Measurements from ENCODE around the gene CEMIP. TPM values are rescaled to one million over a fixed set of nuclear protein-coding genes. Genes with fewer than 3 reads are reported as not detected.

The CEMIP gene
- total RNA-seq, 1 donor = 687 TPM

DNA sequence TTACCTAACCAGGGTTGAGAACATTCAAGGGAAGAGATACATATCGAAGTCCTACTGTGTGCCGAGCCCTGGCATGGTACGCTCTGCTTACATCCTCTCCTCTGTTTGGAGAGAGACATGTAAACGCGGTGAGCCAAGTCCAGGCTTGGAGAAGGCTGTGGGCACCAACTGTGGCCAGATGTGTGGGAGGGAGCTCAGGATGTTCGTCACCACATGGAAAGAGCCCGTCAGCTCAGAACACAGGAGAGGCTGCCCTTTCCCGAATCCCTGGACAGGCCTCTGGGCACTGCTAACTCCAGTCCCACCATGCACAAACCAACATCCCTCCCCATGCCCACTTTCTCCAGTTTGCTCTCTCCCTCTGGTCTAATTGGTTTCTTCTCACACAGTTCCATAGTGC lies 167.4 kb downstream of the CEMIP start:
- Histone ChIP-seq H2AFZ (ENCODE audit: low read length) (no peak overlapping the region), H3K27ac (ENCODE audit: low read depth, low read length) (peak overlapping the region; percentile 49), H3K4me3 (ENCODE audit: insufficient read depth, low read length) (no peak overlapping the region), H3K36me3 (ENCODE audit: insufficient read depth, low read length) (peaks cover 97% of the 10 kb centered on the region), H3K4me2 (ENCODE audit: insufficient read depth, low read length) (no peak overlapping the region), H4K20me1 (ENCODE audit: insufficient read depth, low read length) (peaks cover 23% of the 10 kb centered on the region), H3K27me3 (ENCODE audit: insufficient read depth, low read length) (no peaks in the 10 kb centered on the region), H3K79me2 (ENCODE audit: insufficient read depth, low read length) (no peaks in the 10 kb centered on the region), H3K4me1 (ENCODE audit: insufficient read depth, low read length) (peaks cover 5% of the 10 kb centered on the region), H3K9me3 (ENCODE audit: low read depth, low read length) (no peaks in the 10 kb centered on the region)
- TF ChIP-seq, protein P1, sequence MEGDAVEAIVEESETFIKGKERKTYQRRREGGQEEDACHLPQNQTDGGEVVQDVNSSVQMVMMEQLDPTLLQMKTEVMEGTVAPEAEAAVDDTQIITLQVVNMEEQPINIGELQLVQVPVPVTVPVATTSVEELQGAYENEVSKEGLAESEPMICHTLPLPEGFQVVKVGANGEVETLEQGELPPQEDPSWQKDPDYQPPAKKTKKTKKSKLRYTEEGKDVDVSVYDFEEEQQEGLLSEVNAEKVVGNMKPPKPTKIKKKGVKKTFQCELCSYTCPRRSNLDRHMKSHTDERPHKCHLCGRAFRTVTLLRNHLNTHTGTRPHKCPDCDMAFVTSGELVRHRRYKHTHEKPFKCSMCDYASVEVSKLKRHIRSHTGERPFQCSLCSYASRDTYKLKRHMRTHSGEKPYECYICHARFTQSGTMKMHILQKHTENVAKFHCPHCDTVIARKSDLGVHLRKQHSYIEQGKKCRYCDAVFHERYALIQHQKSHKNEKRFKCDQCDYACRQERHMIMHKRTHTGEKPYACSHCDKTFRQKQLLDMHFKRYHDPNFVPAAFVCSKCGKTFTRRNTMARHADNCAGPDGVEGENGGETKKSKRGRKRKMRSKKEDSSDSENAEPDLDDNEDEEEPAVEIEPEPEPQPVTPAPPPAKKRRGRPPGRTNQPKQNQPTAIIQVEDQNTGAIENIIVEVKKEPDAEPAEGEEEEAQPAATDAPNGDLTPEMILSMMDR (IDR thresholded peaks at IDR 0.05; ENCODE audit: extremely low read depth, low read depth, low read length) = no peak
- no peak for DNase-seq (ENCODE audit: insufficient read length, low spot score, missing footprints)

DNA sequence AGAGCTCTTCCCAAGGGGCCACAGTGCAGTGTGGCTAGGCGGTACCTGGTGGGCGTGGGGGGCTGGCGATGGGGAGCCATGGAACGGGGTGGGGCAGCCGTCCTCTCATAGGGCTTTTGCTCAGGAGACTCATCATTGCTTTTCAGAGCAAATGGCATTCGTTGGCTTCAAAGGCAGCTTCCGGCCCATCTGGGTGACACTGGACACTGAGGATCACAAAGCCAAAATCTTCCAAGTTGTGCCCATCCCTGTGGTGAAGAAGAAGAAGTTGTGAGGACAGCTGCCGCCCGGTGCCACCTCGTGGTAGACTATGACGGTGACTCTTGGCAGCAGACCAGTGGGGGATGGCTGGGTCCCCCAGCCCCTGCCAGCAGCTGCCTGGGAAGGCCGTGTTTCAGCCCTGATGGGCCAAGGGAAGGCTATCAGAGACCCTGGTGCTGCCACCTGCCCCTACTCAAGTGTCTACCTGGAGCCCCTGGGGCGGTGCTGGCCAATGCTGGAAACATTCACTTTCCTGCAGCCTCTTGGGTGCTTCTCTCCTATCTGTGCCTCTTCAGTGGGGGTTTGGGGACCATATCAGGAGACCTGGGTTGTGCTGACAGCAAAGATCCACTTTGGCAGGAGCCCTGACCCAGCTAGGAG lies 169.6 kb downstream of the CEMIP start:
- Histone ChIP-seq H3K79me2 (ENCODE audit: insufficient read depth, low read length) (no peaks in the 10 kb centered on the region), H3K4me1 (ENCODE audit: insufficient read depth, low read length) (peaks cover 5% of the 10 kb centered on the region), H3K36me3 (ENCODE audit: insufficient read depth, low read length) (peaks cover 79% of the 10 kb centered on the region), H3K9me3 (ENCODE audit: low read depth, low read length) (no peaks in the 10 kb centered on the region), H4K20me1 (ENCODE audit: insufficient read depth, low read length) (peaks cover 36% of the 10 kb centered on the region), H3K27me3 (ENCODE audit: insufficient read depth, low read length) (no peaks in the 10 kb centered on the region), H3K27ac (ENCODE audit: low read depth, low read length) (peak overlapping the region; percentile 2), H2AFZ (ENCODE audit: low read length) (no peak overlapping the region), H3K4me2 (ENCODE audit: insufficient read depth, low read length) (no peak overlapping the region), H3K4me3 (ENCODE audit: insufficient read depth, low read length) (no peak overlapping the region)
- TF ChIP-seq, protein P1 (IDR thresholded peaks at IDR 0.05; ENCODE audit: extremely low read depth, low read depth, low read length) = no peak
- peak; percentile 36 for DNase-seq (ENCODE audit: insufficient read length, low spot score, missing footprints)

DNA sequence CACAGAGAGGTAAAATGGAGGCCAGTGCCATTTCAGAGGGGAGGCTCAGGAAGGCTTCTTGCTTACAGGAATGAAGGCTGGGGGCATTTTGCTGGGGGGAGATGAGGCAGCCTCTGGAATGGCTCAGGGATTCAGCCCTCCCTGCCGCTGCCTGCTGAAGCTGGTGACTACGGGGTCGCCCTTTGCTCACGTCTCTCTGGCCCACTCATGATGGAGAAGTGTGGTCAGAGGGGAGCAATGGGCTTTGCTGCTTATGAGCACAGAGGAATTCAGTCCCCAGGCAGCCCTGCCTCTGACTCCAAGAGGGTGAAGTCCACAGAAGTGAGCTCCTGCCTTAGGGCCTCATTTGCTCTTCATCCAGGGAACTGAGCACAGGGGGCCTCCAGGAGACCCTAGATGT lies 170.6 kb downstream of the CEMIP start:
- Histone ChIP-seq H3K4me2 (ENCODE audit: insufficient read depth, low read length) (no peak overlapping the region), H3K4me3 (ENCODE audit: insufficient read depth, low read length) (no peak overlapping the region), H3K27me3 (ENCODE audit: insufficient read depth, low read length) (no peaks in the 10 kb centered on the region), H4K20me1 (ENCODE audit: insufficient read depth, low read length) (peaks cover 31% of the 10 kb centered on the region), H3K4me1 (ENCODE audit: insufficient read depth, low read length) (peaks cover 5% of the 10 kb centered on the region), H3K27ac (ENCODE audit: low read depth, low read length) (no peak overlapping the region), H3K36me3 (ENCODE audit: insufficient read depth, low read length) (peaks cover 72% of the 10 kb centered on the region), H2AFZ (ENCODE audit: low read length) (no peak overlapping the region), H3K79me2 (ENCODE audit: insufficient read depth, low read length) (no peaks in the 10 kb centered on the region), H3K9me3 (ENCODE audit: low read depth, low read length) (no peaks in the 10 kb centered on the region)
- peak; percentile 15 for DNase-seq (ENCODE audit: insufficient read length, low spot score, missing footprints)
- TF ChIP-seq, protein P1 (IDR thresholded peaks at IDR 0.05; ENCODE audit: extremely low read depth, low read depth, low read length) = no peak

DNA sequence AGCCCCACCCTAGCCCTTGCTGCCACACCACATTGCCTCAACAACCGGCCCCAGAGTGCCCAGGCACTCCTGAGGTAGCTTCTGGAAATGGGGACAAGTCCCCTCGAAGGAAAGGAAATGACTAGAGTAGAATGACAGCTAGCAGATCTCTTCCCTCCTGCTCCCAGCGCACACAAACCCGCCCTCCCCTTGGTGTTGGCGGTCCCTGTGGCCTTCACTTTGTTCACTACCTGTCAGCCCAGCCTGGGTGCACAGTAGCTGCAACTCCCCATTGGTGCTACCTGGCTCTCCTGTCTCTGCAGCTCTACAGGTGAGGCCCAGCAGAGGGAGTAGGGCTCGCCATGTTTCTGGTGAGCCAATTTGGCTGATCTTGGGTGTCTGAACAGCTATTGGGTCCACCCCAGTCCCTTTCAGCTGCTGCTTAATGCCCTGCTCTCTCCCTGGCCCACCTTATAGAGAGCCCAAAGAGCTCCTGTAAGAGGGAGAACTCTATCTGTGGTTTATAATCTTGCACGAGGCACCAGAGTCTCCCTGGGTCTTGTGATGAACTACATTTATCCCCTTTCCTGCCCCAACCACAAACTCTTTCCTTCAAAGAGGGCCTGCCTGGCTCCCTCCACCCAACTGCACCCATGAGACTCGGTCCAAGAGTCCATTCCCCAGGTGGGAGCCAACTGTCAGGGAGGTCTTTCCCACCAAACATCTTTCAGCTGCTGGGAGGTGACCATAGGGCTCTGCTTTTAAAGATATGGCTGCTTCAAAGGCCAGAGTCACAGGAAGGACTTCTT lies 171.3 kb downstream of the CEMIP start:
- H4K20me1 ChIP-seq (ENCODE audit: insufficient read depth, low read length) = peaks cover 26% of the 10 kb centered on the region
- TF ChIP-seq, protein P1 (IDR thresholded peaks at IDR 0.05; ENCODE audit: extremely low read depth, low read depth, low read length) = no peak
- no peak overlapping the region for H2AFZ ChIP-seq (ENCODE audit: low read length)
- peaks cover 5% of the 10 kb centered on the region for H3K4me1 ChIP-seq (ENCODE audit: insufficient read depth, low read length)
- no peak overlapping the region for H3K4me3 ChIP-seq (ENCODE audit: insufficient read depth, low read length)
- no peaks in the 10 kb centered on the region for H3K27me3 ChIP-seq (ENCODE audit: insufficient read depth, low read length)
- H3K79me2 ChIP-seq (ENCODE audit: insufficient read depth, low read length) = no peaks in the 10 kb centered on the region
- peaks cover 64% of the 10 kb centered on the region for H3K36me3 ChIP-seq (ENCODE audit: insufficient read depth, low read length)
- H3K4me2 ChIP-seq (ENCODE audit: insufficient read depth, low read length) = no peak overlapping the region
- no peak for DNase-seq (ENCODE audit: insufficient read length, low spot score, missing footprints)
- H3K27ac ChIP-seq (ENCODE audit: low read depth, low read length) = no peak overlapping the region
- H3K9me3 ChIP-seq (ENCODE audit: low read depth, low read length) = no peaks in the 10 kb centered on the region
